ENCODE results near the gene IGSF21.
A peak's percentile ranks its signal among the peaks of the same experiment; 100 is the strongest.

IGSF21 gene

DNA sequence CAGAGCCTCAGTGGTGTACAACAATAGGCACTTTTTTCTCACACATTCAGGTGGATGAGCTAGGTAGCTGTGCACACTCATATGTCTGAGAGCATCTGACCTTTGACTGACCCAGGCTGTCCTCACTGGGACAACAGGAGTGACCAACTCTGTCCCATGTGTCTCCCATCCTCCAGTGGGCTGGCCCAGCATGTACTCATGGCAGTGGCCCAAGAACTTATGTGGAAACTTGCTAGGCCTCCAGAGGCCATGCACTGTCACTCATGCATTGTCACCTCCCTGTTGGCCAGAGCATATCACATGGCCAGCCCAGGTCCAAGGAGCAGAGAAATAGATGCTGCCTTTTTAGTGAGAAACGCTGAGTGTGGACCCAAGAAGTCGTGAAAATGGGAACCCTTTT lies 158.8 kb downstream of the IGSF21 start:
- no peak for DNase-seq

DNA sequence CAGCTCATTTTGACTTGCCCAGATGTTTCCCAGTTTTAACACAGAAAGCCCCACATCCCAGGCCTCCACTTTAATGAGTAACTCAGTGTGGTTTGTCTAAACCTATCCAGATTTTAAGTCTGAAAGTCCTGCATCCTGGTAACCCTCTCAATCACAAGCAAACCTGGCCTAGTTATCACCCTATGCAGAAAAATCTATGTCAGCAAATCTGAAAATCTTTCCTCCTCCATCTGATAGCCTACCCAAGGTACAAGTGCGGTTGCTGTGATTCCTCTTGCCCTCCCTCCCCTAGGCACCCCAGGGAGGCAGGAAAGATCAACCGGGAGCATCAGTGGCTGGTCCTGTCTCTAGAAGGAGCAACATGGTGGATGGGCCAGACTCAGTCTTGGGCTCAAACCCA lies 163.7 kb downstream of the IGSF21 start:
- no peak for DNase-seq

DNA sequence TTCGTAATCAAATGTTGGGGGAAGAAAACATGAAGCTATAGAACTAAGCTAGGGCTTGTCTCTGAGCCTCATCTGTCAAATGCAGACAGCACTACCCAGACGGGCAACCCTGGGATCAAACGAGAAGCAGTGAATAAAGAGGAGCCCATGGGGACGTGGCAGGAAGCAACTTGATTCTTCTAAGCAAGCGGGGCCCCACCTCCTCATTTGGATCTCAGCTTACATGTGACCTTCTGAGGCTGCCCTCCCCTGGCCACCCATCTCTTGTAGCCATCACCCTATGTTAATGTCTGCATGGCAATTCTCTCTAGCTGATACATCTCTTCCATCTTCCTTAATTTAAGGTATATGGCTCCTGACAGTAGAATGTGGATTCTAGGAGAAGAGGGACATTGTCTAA lies 171.3 kb downstream of the IGSF21 start:
- no peak for DNase-seq

DNA sequence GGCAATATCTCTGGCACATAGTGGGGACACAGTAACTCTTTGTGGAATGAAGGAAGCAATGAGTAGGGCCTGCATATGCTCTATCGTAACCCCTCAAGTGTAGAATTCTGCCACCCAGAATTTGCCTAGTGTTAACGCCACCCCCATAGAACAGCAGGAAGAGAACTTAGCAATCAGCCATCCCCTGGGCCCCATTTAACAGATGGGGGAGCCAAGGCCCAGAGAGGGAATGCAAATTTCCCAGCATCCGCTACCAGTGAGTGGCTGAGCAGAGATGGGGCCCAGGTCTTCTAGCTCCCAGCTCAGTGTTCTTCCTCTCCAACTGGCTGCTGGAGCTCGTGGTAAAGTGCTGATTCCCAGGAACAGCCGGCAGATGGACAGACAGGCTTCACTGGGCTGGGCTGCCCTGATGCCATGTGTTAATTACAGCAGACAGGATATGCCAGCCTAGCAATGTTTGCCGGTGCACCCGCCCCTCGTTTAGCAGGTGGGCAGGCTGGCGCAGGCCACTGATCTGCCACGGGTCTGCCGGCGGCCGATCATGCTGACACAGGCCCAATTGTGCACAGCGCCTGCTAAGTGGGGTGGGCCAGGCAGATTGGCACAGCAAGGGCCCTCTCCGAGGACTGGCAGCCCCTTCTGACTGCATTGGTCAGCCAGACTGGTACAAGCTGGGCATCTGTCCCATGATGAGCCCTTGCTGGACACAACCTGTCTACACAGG lies 171.9 kb downstream of the IGSF21 start:
- DNase-seq = no peak

DNA sequence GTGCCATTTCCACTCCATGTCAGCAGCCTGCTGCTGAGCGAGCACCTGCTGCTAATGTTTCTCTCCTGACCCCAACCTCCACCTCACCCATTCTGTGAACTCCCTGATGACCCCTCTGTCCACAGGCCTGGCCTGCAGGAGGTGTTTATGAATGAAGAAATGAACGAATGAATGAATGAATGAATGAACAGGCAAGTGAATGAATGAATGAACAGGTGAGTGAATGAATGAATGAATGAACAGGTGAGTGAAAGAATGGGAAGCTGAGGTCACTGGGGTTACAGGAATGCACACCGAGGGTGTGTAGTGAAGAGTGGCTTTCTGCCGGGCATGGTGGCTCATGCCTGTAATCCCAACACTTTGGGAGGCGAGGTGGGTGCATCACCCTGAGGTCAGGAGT lies 173.4 kb downstream of the IGSF21 start:
- no peak for DNase-seq

DNA sequence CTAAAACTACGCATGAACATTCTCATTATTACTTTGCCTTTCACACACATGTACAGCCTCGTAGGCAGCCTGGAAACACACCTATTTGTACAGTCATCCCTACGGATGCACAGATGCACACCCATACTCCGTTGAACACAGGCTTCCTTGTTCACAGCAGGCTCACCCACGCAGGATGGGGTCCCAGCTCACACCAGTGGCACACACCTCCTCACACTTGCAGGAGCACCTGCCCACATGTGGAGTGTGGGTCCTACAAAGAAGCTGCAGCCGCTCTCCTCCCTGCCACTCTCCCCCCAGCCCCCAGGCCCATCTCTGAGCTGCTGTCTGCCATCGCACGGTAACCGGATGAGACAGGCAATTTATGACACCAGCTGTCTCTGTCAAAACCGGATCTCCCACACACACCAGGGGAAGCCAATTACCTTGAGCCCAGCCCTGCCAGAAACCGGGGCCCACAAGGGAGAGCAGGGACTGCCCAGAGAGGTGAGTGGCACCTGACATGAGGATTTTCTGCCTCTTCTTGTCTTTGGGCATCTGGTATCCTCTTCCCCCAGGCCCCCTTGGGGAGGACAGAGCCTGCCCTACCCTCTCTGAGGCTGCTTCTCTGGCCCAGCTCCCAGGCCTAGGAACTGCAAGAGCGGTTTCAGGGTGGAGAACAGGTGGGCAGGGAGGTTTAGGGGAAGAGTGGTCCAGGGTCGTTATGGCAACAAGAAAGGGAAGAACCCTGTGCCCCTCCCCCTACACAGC lies 175.4 kb downstream of the IGSF21 start:
- DNase-seq = no peak

DNA sequence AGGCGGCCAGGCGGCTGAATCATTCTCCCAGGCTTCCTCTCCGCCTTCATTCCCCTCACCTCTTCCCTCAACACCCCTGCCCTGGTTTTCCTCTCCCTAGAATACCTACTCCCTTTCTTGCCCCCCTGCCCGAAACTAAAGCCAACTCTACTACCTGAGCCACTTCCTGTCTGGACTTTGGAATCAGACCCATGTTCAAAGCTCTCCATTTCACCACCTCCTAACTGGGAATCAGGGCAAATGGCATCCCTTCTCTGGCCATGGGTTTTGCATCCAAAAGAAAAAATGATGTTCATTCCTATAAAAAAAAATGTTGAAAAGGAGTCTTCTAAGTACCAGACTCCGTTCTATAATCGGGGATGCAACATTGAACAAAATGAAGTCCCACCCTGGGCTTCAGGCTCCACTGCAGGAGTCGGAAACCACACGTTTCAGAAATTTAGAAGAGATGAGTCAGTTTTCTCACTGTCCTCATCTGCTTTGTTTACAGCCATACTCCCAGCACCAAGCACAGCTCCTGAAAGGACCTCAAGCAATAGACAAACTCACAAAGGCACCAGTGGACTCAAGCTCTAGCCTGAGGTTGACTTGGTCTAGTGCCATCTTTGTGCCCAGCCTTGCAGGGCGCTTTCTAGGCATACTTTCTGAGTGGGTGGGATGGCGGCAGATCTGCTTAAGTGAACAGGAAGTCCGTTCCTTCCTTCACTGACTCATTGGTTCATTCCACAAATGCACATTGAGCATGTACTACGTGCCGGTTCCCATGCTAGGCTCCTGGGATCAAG lies 176.2 kb downstream of the IGSF21 start:
- DNase-seq = no peak

DNA sequence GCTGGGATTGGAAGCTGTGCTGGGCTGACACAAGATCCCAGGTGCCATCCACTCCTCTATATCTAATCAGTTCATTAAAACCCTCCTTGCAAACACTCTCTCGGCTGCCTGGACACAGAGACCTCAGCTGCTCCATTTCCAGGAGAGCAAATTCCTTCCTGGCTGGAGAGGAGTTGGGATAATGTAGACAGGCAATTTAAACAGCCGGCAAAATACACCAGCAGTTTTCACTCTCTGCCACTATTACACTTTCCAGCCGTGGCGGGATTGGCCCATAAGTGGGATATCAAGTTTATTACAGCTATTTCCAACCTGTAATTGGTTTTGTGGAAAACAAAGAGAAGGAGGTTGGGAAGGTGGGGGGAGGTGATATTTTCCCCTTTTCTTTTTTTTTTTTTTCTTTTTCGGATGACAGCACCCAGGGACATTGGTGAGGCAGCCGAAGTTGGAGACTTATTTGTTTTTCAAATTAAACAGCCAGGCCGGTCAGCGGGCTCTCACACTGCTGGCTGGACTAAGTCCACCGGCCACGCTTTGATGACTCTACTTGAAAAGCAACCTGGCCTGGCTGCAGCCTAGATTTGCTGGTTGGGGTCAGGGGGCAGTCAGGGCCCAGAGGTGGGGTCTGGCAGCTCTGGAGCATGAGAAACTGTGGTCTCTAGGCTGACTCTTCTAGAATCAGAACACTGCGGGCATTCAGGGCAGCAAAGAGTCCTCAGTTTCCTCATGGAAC lies 177.4 kb downstream of the IGSF21 start:
- DNase-seq = no peak

DNA sequence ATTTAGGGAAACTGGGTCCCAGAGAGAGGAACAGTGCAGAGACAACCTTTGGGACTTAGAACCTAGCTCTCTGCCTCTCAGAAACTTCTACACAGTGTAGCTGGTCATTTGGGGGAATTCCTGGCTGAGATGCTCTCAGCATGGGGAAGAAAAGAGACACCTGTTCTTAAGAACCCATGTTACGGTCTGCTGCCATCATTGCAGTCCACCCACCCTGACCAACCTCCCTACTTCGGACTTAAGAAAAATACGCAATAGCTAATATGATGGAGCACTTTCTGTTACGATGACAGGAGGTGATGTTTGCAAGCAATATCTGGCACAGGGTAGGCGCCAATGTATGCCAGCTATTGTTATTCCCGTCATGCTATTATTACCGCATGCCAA lies 177.9 kb downstream of the IGSF21 start:
- no peak for DNase-seq

DNA sequence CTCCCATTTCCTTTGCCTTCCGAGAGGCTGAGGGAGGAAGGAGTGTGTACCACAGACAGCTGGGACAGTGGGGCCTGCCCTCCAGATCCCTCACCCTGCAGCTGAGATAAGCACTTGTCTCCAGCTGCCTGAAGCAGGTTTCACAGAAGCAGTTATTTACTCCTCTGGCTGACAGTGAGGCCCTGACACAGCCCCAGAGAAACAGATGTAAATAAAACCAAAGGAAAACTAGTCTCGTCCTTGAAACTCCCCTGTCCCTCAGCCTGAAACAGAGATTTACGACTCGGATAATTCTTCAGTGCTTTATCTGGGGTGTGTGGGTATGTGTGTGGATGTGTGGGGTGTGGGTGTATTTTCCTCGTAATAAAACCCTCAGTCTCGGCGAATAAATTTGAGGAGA lies 181.1 kb downstream of the IGSF21 start:
- DNase-seq = no peak

DNA sequence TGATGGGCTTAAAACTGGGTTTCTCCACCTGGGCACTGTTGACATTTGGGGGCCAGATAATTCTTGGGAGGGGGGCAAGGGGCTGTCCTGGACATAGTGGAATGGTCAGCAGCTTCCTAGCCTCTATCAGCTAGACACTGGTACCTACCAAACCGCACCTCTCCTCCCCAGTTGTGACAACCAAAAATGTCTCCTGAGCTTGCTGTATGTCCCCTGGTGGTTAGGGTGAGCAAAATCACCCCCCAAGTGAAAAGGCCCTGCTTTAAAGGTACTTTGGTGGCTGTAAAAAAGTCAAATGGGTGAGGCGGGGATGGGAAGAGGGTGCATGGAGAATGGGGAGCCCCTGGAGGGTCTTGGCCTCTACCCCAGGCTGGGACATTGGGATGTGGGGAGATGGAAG lies 182.0 kb downstream of the IGSF21 start:
- DNase-seq = no peak

DNA sequence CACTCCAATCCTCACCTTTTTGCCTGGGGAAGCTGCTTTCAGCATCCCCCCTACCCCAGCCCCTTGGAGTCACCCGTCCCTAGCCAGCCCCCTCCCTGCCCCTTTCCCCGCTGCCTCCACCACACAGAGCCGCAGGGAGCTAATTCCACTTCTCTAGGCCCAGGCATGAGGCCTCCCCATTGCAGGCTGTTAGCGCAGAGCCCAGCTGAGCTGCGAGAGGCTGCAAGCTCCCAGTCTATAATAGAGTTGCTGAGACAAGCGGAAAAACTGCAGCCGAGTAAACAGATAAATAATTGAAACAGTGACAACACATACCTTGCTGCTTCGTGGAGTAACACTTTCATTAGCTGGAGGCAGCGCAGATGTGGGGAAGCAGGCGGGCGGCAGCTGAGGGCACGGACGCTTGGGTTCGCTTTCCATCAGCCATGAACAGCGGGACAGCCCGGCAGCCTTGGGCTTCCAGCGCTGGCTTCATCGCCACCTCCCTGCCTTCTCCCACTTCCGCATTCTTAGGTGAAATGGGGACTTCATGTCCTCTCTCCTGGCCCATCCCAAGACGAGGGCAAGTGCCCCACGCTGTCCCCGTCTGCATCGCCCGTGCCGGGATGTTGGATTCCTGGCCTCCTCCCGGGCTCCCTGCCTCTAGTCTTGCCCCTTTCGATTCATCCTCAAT lies 183.3 kb downstream of the IGSF21 start:
- no peak for DNase-seq

DNA sequence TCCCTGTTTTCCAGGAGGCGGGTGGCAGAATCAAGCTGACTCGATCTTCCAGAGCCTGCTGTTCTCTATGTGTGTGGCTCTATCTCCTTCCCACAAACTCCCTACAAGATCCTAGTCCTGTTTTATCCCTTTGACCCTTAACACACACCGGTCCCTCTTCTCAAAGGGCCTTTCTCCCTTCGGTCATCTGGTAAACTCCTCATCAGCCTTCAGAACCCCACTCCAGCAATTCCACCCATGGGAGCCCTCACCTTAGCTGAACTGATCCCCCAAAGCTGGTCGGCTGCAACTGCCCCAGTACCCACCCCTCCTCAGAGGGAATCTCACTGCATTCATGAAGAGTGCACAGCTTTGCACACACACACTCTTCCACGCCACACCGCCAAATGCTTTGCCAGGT lies 184.9 kb downstream of the IGSF21 start:
- DNase-seq = no peak

DNA sequence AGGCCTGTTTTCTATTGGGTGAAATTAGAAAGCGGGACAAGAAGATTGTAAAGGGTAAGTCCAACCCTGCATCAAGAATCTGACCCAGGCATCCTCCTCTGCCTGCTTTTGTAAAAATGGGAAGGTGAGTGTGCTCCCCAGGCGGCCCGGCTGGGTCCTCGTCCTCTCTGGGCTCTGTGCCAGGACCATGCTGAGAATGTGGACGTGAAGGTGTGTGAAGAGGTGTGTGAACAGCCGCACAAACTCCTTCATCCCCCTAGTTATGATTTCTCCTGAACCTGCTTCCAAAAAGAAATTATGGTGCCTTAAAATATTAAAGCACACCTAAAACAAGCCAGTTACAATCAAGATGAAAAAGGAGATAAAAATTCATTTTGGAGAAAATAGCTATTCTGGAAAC lies 185.7 kb downstream of the IGSF21 start:
- DNase-seq = no peak

DNA sequence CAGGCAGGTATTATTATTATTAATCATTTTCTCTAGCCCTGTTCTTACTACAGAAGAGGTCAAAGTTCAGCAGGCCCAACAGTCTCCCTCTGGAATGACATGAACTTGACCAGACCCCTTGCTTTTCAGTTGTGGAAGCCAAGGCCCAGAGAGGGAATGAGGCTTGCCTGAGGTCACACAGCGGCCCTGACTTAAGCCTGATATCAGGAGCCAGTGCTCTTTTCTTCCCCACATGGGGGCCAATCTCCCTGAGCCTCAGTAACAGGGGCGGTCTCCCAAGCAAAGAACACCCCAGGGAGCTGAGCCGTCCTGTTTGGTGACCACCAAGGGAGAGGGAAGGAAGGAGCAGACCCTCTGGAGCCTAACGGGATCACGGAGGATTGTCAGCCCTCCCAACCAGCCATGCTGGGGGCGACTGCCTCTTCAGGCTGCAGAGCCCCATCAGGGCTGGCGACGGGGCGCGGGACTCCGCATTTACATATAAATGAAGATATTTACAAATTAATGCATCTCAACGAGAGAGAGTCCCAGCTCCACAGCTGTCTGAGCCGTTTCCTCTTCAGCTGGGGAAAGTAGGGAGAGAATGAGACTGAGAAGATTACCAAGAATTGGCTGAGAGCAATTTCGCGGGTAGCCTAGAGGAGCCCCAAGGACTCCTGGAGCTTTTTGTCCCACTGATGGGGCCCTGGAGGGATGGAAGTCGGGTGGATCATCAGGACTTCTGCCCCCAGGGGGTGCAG lies 187.0 kb downstream of the IGSF21 start:
- no peak for DNase-seq

DNA sequence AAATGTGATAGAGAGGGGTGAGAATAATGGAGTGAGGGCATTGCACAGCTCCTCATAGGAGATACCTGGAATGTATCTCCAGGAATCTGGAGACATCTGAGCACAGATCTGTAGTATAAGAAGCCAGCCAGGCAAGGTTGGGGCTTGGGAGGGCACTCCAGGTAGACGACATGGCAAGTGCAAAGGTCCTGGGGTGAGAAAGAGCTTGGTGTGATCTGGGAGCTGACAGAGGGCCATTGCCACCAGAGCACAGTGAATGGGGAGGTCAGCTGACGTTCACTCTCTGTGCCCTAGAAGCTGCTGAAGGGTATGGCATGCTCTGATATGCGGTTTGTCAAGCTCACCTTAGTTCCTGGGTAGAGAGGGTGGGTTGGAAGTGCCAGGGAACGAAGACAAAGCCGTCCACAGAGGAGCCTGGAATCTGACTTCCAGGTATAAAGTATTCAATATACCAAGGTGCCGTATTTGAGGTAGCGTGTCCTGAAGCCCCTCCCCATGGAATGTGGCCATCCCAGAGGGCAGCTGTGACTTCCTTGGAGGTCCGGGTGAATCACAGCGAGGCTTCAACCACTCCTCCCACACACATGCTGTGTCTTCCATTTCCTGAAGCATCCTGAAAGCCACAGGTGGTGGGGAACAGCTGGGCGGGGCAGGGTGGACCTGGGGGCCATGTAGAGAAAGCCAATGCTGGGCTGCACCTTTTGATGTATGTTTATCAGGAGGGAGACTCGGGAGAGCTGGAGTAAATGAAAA lies 190.5 kb downstream of the IGSF21 start:
- no peak for DNase-seq

DNA sequence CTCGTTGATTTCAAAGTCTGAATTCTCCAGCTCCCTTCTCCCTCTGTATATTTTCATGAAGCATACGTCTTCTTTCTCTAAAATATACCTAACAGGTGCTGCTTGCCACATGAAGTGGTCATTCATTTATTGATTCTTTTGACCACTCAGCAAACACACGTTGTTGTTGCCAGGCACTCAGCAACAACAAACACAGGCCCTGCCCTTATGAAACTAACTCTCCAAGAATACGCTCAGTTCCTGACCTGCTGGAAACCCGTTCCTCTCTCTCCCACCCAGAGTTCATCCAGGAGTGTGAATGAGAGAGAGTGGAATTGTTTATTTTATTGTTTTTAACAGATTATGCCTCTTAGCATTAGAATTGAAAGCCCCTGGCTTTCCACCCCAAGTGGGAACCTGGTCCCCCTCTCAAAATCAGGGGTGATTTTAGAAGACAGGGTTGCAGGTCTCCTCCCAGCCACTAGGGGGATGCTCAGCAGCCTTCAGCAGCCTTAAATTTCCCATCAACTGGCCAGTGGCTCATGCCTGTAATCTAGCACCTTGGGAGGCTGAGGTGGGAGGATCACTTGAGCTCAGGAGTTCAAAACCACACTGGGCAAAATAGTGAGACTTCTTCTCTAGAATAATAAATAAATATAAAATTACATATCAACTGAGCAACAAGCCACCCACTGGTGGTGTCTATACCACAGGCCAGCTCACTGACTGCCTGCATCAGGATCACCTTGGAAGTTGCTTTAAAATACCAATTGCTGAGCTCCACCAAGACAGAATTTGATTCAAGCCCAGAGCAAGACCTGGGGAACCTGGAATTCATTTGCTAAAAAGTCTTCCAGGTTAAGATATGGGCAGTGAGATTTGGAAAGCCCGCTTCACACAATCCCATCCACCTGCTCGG lies 192.1 kb downstream of the IGSF21 start:
- DNase-seq = peak in 1 of 5 experiments; percentile 7

DNA sequence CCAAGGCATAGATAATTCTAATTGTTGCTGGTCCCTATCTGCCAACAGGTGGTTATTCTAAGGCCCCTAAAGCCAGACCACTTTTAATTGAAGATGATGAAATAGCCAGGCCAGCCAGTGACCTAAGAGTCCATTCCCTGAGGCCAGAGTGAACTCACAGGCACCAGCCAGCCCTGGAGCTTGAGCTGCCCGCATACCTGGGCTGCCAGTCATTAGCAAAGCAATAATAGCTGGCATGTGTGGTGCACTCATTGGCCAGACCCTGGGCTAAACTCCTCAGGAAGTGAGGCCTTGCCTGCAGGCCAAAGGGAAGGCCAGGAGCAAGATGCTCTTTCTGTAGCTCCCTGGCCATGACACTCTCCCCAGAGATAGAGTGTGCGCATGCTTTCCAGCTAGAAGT lies 192.8 kb downstream of the IGSF21 start:
- DNase-seq = no peak

DNA sequence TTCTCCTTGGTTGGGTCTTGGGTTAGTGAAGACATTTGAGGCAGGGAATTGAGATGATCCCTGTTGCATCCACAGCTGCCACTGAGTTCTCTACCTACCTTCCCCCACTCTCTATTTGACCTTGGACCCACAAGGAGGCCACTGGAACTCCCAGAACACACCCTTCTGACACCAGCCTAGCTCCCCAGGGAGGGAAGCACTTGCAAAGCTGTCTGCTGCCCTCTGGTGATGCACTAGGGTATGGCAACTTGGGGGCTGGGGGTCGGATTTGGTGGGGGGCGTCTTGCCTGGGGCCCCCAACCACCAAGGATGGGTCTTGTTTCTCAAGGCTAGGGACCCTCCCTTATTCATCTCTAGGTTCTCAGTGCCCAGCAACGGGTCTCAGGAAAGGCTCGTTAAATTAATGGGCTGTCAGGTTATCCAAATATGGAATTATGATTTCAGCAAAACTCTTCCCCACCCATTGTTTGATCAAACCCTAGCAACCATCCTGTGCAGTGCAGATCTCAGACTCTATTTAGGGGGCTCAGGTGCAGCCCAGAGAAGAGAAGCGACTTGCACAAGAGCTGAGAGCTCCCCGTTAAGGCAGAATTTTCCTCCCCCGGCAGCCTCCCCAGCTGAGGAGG lies 195.3 kb downstream of the IGSF21 start:
- DNase-seq = no peak

All from T-helper 2 cell (primary cell).